IMR-90 (cell line): ENCODE data around the gene NFASC. TPM values are rescaled to one million over a fixed set of nuclear protein-coding genes. Genes with fewer than 3 reads are reported as not detected.

Experiments
- ATAC-seq: fragments of 200-7000 bp; cut with Tn5 transposase; 2 replicates; pipeline ENCODE4 v1.9.1; 2020; ENCODE audit warnings: low read depth, mild to moderate bottlenecking, moderate library complexity
- BruUV-seq: library from RNA; stranded (reverse); fragments of 400-500 nt; replicated peaks from 2 replicates; lab custom pipeline; 2021; lab: Mats Ljungman, UMichigan
- CTCF ChIA-PET: fragments of 300-600 bp; formaldehyde crosslinking; extraction: SDS; loops from one replicate; lab custom pipeline; 2021; ENCODE audit warnings: antibody characterized with exemption; lab: Yijun Ruan, JAX
- POLR2A ChIA-PET: fragments of 300-600 bp; sonication (Branson Sonifier 250); formaldehyde crosslinking; loops from one replicate; lab custom pipeline; 2022; ENCODE audit warnings: antibody characterized with exemption; ENCODE audit not compliant: unreplicated experiment; lab: Charles Lee
- DNase-seq: peaks from one replicate; pipeline ENCODE4 v3.0.0; 2013
- H2AFZ ChIP-seq: replicated peaks from 2 replicates; pipeline ENCODE3; 2013; ENCODE audit warnings: low read length, mild to moderate bottlenecking; ENCODE audit not compliant: poor library complexity
- H2AK5ac ChIP-seq: 2 replicates; pipeline ENCODE4 v1.6.1; 2013; ENCODE audit warnings: low read depth, low read length, inconsistent platforms
- H2AK9ac ChIP-seq: replicated peaks from 2 replicates; pipeline ENCODE3; 2013; ENCODE audit warnings: mild to moderate bottlenecking, low read depth, low read length, moderate library complexity; ENCODE audit not compliant: poor library complexity
- H2BK120ac ChIP-seq: 2 replicates; pipeline ENCODE4 v1.6.1; 2013; ENCODE audit warnings: low read depth, low read length, inconsistent platforms
- H2BK15ac ChIP-seq: 3 replicates; pipeline ENCODE4 v1.6.1; 2013; ENCODE audit warnings: low read depth, low read length, inconsistent platforms
- H2BK20ac ChIP-seq: 2 replicates; pipeline ENCODE4 v1.6.1; 2013; ENCODE audit warnings: low read depth, mild to moderate bottlenecking, inconsistent platforms, low read length, moderate library complexity
- H2BK5ac ChIP-seq: 2 replicates; pipeline ENCODE4 v1.6.1; 2013; ENCODE audit warnings: mild to moderate bottlenecking, low read depth, low read length, inconsistent platforms; ENCODE audit not compliant: poor library complexity, severe bottlenecking
- H3K14ac ChIP-seq: replicated peaks from 2 replicates; pipeline ENCODE4 v1.6.1; 2013; ENCODE audit warnings: low read depth, low read length, inconsistent platforms
- H3K18ac ChIP-seq: 2 replicates; pipeline ENCODE4 v1.6.1; 2013; ENCODE audit warnings: low read depth, low read length, control low read depth
- H3K23ac ChIP-seq: 2 replicates; pipeline ENCODE4 v1.6.1; 2013; ENCODE audit warnings: low read depth, low read length, inconsistent platforms
- H3K27ac ChIP-seq: 2 replicates; pipeline ENCODE4 v1.5.1; 2013; ENCODE audit warnings: mild to moderate bottlenecking, control low read depth, low read length; ENCODE audit not compliant: insufficient read depth
- H3K27me3 ChIP-seq: 2 replicates; pipeline ENCODE4 v1.6.1; 2013; ENCODE audit warnings: low read length; ENCODE audit not compliant: control insufficient read depth, insufficient read depth
- H3K36me3 ChIP-seq: 2 replicates; pipeline ENCODE4 v1.6.1; 2013; ENCODE audit warnings: low read length, mixed read lengths; ENCODE audit not compliant: control insufficient read depth, insufficient read depth
- H3K4ac ChIP-seq: 2 replicates; pipeline ENCODE4 v1.6.1; 2013; ENCODE audit warnings: low read depth, low read length, inconsistent platforms
- H3K4me1 ChIP-seq: 2 replicates; pipeline ENCODE4 v1.6.1; 2013; ENCODE audit warnings: low read length, mixed read lengths; ENCODE audit not compliant: control insufficient read depth, insufficient read depth
- H3K4me2 ChIP-seq: 2 replicates; pipeline ENCODE4 v1.6.1; 2013; ENCODE audit warnings: low read depth, mild to moderate bottlenecking, control low read depth, low read length, moderate library complexity
- H3K4me3 ChIP-seq: 2 replicates; pipeline ENCODE4 v1.5.1; 2013; ENCODE audit warnings: low read depth, mild to moderate bottlenecking, control low read depth, low read length, moderate library complexity; ENCODE audit not compliant: insufficient read depth
- H3K56ac ChIP-seq: 2 replicates; pipeline ENCODE4 v1.6.1; 2013; ENCODE audit warnings: low read length, inconsistent platforms; ENCODE audit not compliant: insufficient read depth; ENCODE audit errors: extremely low read depth
- H3K79me1 ChIP-seq, 2 experiments: 2 replicates each; pipeline ENCODE4 v1.6.1; 2013; ENCODE audit warnings: low read length in 2 of 2, inconsistent platforms in 1 of 2, low read depth in 1 of 2
- H3K9ac ChIP-seq: 2 replicates; pipeline ENCODE4 v1.6.1; 2013; ENCODE audit warnings: low read depth, low read length, control low read depth
- H3K9me1 ChIP-seq: 2 replicates; pipeline ENCODE4 v1.6.1; 2013; ENCODE audit warnings: low read length, inconsistent platforms; ENCODE audit not compliant: insufficient read depth
- H3K9me3 ChIP-seq: 2 replicates; pipeline ENCODE4 v1.6.1; 2013; ENCODE audit warnings: low read length; ENCODE audit not compliant: control insufficient read depth, insufficient read depth
- H4K20me1 ChIP-seq: 2 replicates; pipeline ENCODE4 v1.6.1; 2013; ENCODE audit warnings: low read length, inconsistent platforms; ENCODE audit not compliant: insufficient read depth
- H4K5ac ChIP-seq: 2 replicates; pipeline ENCODE4 v1.6.1; 2013; ENCODE audit warnings: mild to moderate bottlenecking, low read depth, low read length, control low read depth
- H4K8ac ChIP-seq, 2 experiments: 2 replicates each; pipeline ENCODE4 v1.6.1; 2013; ENCODE audit warnings: low read depth in 2 of 2, low read length in 2 of 2, control low read depth in 1 of 2, inconsistent platforms in 1 of 2
- H4K91ac ChIP-seq: 2 replicates; pipeline ENCODE4 v1.6.1; 2013; ENCODE audit warnings: low read depth, low read length, inconsistent platforms; ENCODE audit not compliant: insufficient read depth
- BHLHE40 ChIP-seq: fragments of 150-350 bp; IDR thresholded peaks from 2 replicates; pipeline ENCODE4 v1.6.1; 2016; ENCODE audit warnings: mild to moderate bottlenecking, low read depth, low read length
- CEBPB ChIP-seq: IDR thresholded peaks from 2 replicates; pipeline ENCODE4 v1.6.1; 2012; ENCODE audit warnings: low read depth, low read length, improper control_type of control experiment
- CHD1 ChIP-seq: IDR thresholded peaks from 2 replicates; pipeline ENCODE4 v1.6.1; 2012; ENCODE audit warnings: low read depth, low read length, improper control_type of control experiment
- CTCF ChIP-seq: conservative IDR thresholded peaks from 2 replicates; pipeline ENCODE4 v1.5.1; 2012; ENCODE audit warnings: mild to moderate bottlenecking, low read depth, low read length, improper control_type of control experiment
- MAFK ChIP-seq: IDR thresholded peaks from 2 replicates; pipeline ENCODE4 v1.6.1; 2012; ENCODE audit warnings: low read depth, low read length, improper control_type of control experiment
- NFE2L2 ChIP-seq: fragments of 150-350 bp; IDR thresholded peaks from 2 replicates; pipeline ENCODE4 v1.6.1; 2016; ENCODE audit warnings: low read depth, mild to moderate bottlenecking, low read length
- SMC3 ChIP-seq: fragments of 150-350 bp; IDR thresholded peaks from 2 replicates; pipeline ENCODE4 v1.6.1; 2016; ENCODE audit warnings: low read depth, mild to moderate bottlenecking, antibody characterized with exemption, low read length, moderate library complexity
- WGBS, 2 experiments: methylation state at CpG; one replicate each; pipeline versions ENCODE4 v1.1.5 to v1.1.7; 2013; ENCODE audit warnings: missing lambda C conversion rate in 2 of 2; ENCODE audit not compliant: insufficient read length in 1 of 2; ENCODE audit errors: extremely low coverage in 2 of 2; 5-methylcytosine and 5-hydroxymethylcytosine counted together
- dilution Hi-C: fragments of 300-500 bp; cut with HindIII; formaldehyde crosslinking; loops from one replicate; pipeline ENCODE4 v1.14.3; 2018; ENCODE audit warnings: low sequenced_read_pairs; ENCODE audit not compliant: unreplicated experiment
- in situ Hi-C: fragments of 300-500 bp; cut with MboI; formaldehyde crosslinking; loops from 3 replicates; pipeline ENCODE4 v1.14.3; 2019; ENCODE audit warnings: low sequenced_read_pairs, inconsistent platforms, mixed read lengths
- intact Hi-C: fragments of 100-400 bp; cut with micrococcal nuclease; formaldehyde crosslinking; loops from 2 replicates; pipeline ENCODE4 v1.10.0; 2022
- polyA plus RNA-seq, 3 experiments: library from polyadenylated mRNA; depleted of rRNA; stranded (reverse); fragments of >200 nt; gene quantifications; 2 replicates each; pipeline ENCODE4 v1.2.3, GENCODE V29; 2012; ENCODE audit warnings: low replicate concordance in 1 of 3
- total RNA-seq: library from RNA; depleted of rRNA; stranded (reverse); fragments of >200 nt; gene quantifications from 2 replicates; pipeline ENCODE4 v1.2.3, GENCODE V29; 2012

Gene NFASC
- total and polyA plus RNA-seq, 2 of the 4 experiments (the other 2 are of a cell fraction) = 0.18 to 0.79 TPM

- TF ChIP-seq CEBPB = no peak
Measured at GRCh38 chr1:204962742-204963632, 92.3 kb downstream of the NFASC start (continued).

DNA sequence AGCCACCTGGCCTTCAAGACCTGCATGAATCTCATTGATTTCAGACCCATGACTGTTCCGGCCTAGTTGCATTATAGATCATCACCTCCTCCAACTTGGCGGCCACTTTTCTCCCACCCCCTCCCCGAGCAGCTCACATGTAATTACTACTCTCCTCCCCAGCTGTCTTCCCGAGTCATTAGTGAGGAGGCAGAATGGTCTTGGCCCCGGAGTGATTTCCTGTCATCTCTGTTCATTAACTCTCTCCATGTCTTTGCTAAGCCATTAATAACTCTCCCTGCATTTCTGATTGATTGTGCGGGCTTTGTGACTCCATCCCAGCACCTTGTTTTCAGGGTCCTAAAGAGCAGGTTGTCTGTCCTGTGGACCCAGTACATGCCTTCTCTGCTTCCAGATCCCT is 96.8 kb downstream of the NFASC start:
- Histone ChIP-seq H2BK120ac (no peak overlapping the region), H3K9me1 (0 out of 2 replicates have a peak, but pooled peaks cover 2% of the 10 kb centered on the region), H2BK20ac (no peak overlapping the region), H3K9ac (no peak overlapping the region), H3K4me1 (no peaks in the 10 kb centered on the region), H3K4me2 (no peak overlapping the region), H3K23ac (no peak overlapping the region), H3K4ac (no peak overlapping the region), H3K4me3 (no peak overlapping the region), H4K20me1 (no peaks in the 10 kb centered on the region), H3K79me1 (no peaks in the 10 kb centered on the region), H2BK15ac (no peak overlapping the region), H4K91ac (no peak overlapping the region), H3K18ac (no peak overlapping the region), H2AFZ (no peak overlapping the region), H3K9me3 (no peaks in the 10 kb centered on the region), H2BK5ac (no peak overlapping the region), H4K8ac (no peak overlapping the region), H3K27ac (no peak overlapping the region), H3K36me3 (no peaks in the 10 kb centered on the region), H3K56ac (no peak overlapping the region), H3K14ac (no peak overlapping the region), H3K27me3 (peaks cover 25% of the 10 kb centered on the region), H4K5ac (no peak overlapping the region), H2AK9ac (no peak overlapping the region), H2AK5ac (no peak overlapping the region)
- ChIA-PET CTCF (no interaction called here), POLR2A (no interaction called here)
- dilution Hi-C loops = no loop called here
- 54% methylated on average over 3 of the region's 6 CpGs; no CpG with 5 or more reads in 1 of the 2 experiments for WGBS, 2 experiments
- intact Hi-C loops = no loop called here
- ATAC-seq (no peak), DNase-seq (no peak)
- TF ChIP-seq MAFK = no peak
- no peak for TF ChIP-seq SMC3
- TF ChIP-seq BHLHE40 = no peak
- TF ChIP-seq CTCF = no peak
- no peak for TF ChIP-seq NFE2L2
- no peak for TF ChIP-seq CHD1
- no TSS peak for BruUV-seq
- in situ Hi-C loops = no loop called here
